Activated T-cell treated with anti-CD3 and anti-CD28 coated beads, Interleukin-2, amount 50 U/mL, for 24 hours (primary cell): ENCODE measurements around the gene CYB5B.

ENCODE experiments used
- DNase-seq: peaks from one replicate; pipeline ENCODE4 v3.0.0-alpha.2; 2020
- H3K27ac Mint-ChIP-seq: 2 replicates; pipeline ENCODE4 v1.8.0; 2020; ENCODE audit warnings: mild to moderate bottlenecking, mixed read lengths
- H3K27me3 Mint-ChIP-seq: 2 replicates; pipeline ENCODE4 v1.8.0; 2020; ENCODE audit warnings: mixed read lengths
- H3K36me3 Mint-ChIP-seq: 2 replicates; pipeline ENCODE4 v1.8.0; 2020; ENCODE audit warnings: low read depth, mixed read lengths
- H3K4me1 Mint-ChIP-seq: 2 replicates; pipeline ENCODE4 v1.8.0; 2020; ENCODE audit warnings: low read depth, mixed read lengths
- H3K4me3 Mint-ChIP-seq: 2 replicates; pipeline ENCODE4 v1.8.0; 2020; ENCODE audit warnings: mild to moderate bottlenecking, moderate library complexity, mixed read lengths
- H3K9me3 Mint-ChIP-seq: 2 replicates; pipeline ENCODE4 v1.8.0; 2020; ENCODE audit warnings: mixed read lengths

CYB5B gene

GRCh38 chr16:69478685-69479084 lies 54.3 kb downstream of the CYB5B start:
- peaks cover 10% of the 10 kb centered on the region for H3K4me1 Mint-ChIP-seq
- H3K9me3 Mint-ChIP-seq: no peaks in the 10 kb centered on the region
- H3K4me3 Mint-ChIP-seq: no peak overlapping the region
- H3K36me3 Mint-ChIP-seq: no peaks in the 10 kb centered on the region
- H3K27ac Mint-ChIP-seq: no peak overlapping the region
- H3K27me3 Mint-ChIP-seq: no peaks in the 10 kb centered on the region
- DNase-seq: no peak

DNA sequence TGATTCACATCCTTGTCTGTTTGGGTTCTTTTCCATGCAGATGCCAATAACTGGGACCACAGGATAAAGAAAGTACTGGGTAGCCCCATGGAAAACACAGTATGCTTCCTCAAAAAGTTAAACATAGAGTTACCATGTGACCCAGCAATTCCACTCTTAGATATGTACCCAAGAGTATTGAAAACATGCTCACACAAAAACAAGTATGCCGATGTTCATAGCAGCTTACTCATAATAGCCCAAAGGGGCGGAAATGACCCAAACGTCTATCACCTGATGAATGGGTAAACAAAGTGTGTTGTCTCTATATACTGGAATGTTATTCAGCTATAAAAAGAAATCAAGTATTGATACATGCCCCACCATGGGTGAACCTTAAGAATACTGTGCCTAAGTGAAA lies 55.4 kb downstream of the CYB5B start:
- no peaks in the 10 kb centered on the region for H3K36me3 Mint-ChIP-seq
- H3K4me1 Mint-ChIP-seq: peaks cover 10% of the 10 kb centered on the region
- H3K27ac Mint-ChIP-seq: no peak overlapping the region
- no peaks in the 10 kb centered on the region for H3K9me3 Mint-ChIP-seq
- no peak for DNase-seq
- no peaks in the 10 kb centered on the region for H3K27me3 Mint-ChIP-seq
- H3K4me3 Mint-ChIP-seq: no peak overlapping the region

DNA sequence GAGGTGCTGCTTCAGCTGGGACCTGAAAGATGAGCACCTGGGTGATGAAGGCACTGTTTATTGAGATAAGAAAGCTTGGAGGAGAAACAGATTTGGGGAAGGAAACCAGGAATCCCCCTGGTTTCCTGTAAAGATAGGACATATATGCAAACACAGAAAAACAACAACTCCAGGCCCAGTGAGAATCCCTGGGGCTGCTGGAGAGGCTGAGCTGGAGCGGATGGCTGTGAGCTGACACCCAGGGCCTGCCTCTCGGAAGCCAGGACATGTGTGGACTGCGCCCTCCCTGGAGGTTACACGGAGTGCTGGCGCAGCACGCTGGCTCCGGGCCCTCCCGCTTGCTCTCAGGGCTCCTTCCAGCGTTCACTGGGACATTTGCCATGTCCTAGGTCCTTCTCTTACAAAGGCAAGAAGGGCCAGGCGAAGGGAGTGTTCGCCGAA lies 57.5 kb downstream of the CYB5B start:
- no peak for DNase-seq
- H3K27me3 Mint-ChIP-seq: no peaks in the 10 kb centered on the region
- H3K9me3 Mint-ChIP-seq: no peaks in the 10 kb centered on the region
- H3K27ac Mint-ChIP-seq: no peak overlapping the region
- peaks cover 9% of the 10 kb centered on the region for H3K4me1 Mint-ChIP-seq
- H3K4me3 Mint-ChIP-seq: no peak overlapping the region
- no peaks in the 10 kb centered on the region for H3K36me3 Mint-ChIP-seq

DNA sequence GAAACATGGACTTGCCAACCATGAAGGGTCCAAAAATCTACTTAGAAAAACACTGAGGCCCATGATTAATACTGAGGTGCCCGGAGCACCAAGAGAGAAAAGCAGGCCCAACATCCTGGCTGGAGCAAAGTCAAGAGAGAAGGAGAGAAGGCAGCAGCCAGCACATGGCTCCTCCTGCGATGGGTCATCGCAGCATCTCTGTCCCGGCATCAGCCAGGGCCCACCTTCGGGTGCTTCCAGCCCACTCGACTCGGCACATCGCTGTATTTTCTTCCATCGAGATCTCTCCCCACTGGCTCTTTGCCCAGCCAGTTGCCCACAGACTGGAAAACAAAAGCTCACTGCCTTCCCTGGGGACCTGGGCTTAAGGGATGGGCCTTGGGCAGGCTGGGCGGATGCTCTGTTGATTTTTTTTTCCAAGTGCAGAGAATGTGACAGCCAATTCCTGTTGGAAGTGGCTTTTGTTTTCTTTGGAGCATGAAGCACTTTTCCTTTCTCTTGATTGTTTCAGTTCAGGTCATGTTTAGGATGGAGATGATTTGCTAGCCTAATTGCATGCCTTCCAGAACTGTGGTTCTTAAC lies 58.1 kb downstream of the CYB5B start:
- Mint-ChIP-seq H3K36me3 (no peaks in the 10 kb centered on the region), H3K9me3 (no peaks in the 10 kb centered on the region), H3K27ac (no peak overlapping the region), H3K4me1 (peaks cover 5% of the 10 kb centered on the region), H3K4me3 (no peak overlapping the region), H3K27me3 (no peaks in the 10 kb centered on the region)
- DNase-seq: no peak

DNA sequence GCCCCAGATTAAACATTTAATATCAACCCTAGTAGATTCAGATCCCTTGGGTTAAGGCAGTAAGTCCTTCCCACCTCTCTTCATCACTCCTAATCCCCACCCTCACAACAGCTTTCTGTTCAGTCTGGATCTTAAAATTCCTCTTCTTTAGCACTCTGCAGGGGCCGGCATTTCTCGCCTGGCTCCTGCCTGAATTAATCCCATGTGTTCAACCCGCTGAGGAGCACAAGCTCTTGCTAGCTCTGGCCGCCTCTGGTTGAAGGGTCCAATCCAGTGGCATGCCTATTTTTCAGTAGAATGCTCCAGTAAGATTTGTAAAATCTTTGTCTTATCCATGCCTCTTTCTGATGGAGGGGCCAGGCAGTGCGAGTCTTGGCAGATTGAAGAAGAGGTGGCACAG lies 59.2 kb downstream of the CYB5B start:
- Mint-ChIP-seq H3K36me3 (no peaks in the 10 kb centered on the region), H3K4me3 (no peak overlapping the region), H3K4me1 (peaks cover 3% of the 10 kb centered on the region), H3K27me3 (no peaks in the 10 kb centered on the region), H3K9me3 (no peaks in the 10 kb centered on the region), H3K27ac (no peak overlapping the region)
- no peak for DNase-seq

DNA sequence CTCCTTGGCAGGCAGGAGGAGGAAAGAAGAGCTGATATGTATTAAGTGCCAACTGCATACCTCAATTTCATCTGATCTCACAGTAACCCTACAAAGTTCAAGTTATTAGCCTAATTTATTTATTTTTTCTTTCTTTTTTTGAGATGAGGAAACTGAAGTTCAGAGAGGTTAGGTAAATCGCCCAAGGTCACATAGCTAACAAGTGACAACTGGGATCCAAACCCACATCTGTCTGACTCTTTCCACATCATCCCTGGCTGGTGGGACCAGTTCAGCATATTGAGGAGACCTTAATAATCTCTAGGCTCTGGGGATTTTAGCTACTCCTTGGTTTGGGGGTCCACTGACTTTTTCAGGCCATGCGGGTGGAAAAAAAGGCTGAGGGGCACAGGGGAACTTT lies 60.9 kb downstream of the CYB5B start:
- Mint-ChIP-seq H3K27me3 (no peaks in the 10 kb centered on the region), H3K9me3 (no peaks in the 10 kb centered on the region), H3K4me3 (no peak overlapping the region), H3K27ac (no peak overlapping the region), H3K36me3 (no peaks in the 10 kb centered on the region), H3K4me1 (peaks cover 1% of the 10 kb centered on the region)
- DNase-seq: no peak

DNA sequence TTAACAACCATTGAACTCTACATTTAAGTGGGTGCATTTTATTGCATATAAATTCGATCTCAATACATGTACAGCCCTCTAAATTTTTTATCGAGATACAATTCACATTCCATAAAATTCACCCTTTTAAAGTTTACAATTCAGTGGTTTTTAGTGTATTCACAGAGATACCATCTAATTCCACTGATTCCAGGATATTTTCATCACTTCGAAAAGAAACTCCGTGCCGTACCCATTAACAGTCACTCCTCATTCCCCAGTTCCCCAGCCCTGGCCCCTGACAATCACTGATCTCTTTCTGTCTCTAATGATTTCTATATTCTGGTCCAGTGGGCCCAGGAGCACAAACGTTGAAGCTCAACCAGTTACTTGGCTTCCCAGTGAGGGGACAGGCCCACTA lies 61.4 kb downstream of the CYB5B start:
- no peaks in the 10 kb centered on the region for H3K36me3 Mint-ChIP-seq
- no peak for DNase-seq
- no peaks in the 10 kb centered on the region for H3K27me3 Mint-ChIP-seq
- H3K4me1 Mint-ChIP-seq: no peaks in the 10 kb centered on the region
- no peaks in the 10 kb centered on the region for H3K9me3 Mint-ChIP-seq
- no peak overlapping the region for H3K4me3 Mint-ChIP-seq
- no peak overlapping the region for H3K27ac Mint-ChIP-seq

DNA sequence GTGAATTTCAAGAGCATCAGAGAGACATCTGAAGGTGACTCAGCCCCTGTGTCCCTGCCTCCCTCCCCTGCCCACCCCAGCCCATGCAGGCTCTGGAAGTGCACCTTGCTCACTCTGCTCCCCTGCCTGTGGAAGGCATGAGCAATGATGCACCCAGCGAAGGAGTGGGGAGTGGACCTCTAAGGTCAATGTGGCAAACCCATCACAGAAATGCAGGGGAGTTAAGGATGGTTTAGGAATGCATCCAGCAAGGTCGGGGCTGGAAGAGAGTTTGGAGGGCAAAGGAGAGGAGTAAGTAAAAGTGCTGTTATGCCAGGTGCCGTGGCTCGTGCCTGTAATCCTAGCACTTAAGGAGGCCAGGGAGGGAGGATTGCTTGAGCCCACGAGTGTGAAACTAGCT lies 61.9 kb downstream of the CYB5B start:
- Mint-ChIP-seq H3K36me3 (no peaks in the 10 kb centered on the region), H3K4me1 (no peaks in the 10 kb centered on the region), H3K27ac (no peak overlapping the region), H3K9me3 (no peaks in the 10 kb centered on the region), H3K27me3 (no peaks in the 10 kb centered on the region), H3K4me3 (no peak overlapping the region)
- no peak for DNase-seq

DNA sequence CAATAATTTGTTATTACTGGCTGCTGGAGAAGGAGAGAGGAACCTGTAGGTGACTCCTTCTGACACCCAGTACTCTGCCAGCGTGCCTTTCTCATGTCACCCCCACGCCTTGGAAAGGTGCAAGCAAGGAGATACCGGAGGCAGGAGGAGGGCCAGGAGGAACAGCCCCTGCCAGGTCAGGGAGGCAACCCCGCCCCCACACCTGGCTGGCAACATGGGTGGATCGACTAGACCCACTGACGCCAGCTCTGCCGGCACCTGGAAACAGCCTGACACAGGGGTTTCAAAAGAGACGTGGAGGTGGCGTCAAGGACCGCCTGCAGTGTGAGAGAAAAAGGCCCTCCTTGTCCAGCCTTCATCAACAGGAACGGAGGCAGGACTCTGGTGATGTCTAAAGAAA lies 62.3 kb downstream of the CYB5B start:
- Mint-ChIP-seq H3K4me1 (no peaks in the 10 kb centered on the region), H3K4me3 (no peak overlapping the region), H3K27ac (no peak overlapping the region), H3K27me3 (no peaks in the 10 kb centered on the region), H3K9me3 (no peaks in the 10 kb centered on the region), H3K36me3 (no peaks in the 10 kb centered on the region)
- no peak for DNase-seq

DNA sequence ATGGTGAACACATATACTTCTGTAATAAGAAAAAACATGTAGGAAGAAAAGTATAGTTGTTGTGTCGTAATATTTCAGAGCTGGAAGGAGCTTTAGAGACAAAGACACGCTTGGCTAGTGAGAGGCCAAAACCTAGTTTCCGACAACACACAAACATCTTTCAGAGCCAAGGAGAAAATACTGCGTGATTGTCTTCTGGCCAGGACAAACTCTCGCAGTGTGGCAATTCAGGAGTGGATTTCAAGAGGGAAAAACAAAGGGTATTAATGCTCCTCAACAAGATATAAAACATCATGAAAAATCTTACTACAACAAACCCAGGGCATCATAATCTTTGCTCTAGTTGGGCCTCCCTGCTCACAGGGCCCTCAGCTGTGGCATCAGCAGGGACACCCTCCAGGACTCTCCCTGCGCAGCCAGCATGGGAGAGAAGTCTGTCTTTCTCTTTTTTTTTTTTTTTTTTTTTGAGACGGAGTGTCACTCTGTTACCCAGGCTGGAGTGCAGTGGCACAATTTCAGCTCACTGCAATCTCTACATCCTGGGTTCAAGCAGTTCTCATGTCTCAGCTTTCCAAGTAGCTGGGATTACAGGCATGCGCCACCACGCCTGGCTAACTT lies 66.4 kb downstream of the CYB5B start:
- Mint-ChIP-seq H3K27ac (no peak overlapping the region), H3K4me1 (no peaks in the 10 kb centered on the region), H3K4me3 (no peak overlapping the region), H3K27me3 (no peaks in the 10 kb centered on the region), H3K36me3 (no peaks in the 10 kb centered on the region), H3K9me3 (no peaks in the 10 kb centered on the region)
- no peak for DNase-seq

DNA sequence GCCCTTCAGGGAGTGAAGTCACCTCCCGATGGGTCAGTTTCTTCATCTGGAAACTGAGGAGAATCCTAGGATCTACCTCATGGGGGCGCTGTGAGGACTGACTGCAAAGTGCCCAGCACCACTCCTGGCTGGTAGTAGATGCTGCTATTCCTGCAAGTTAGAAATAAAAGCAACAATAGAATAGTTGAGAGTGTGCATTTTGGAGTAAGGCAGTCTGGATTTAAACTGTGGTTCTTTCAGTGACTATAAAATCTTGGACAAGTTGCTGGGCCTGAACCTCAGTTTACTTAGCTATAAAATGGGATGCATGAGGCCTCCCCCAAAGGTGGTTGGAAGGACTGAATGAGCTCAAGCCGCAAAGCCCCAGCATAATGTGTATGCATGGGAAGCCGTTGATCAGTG lies 70.6 kb downstream of the CYB5B start:
- Mint-ChIP-seq H3K27ac (no peak overlapping the region), H3K27me3 (no peaks in the 10 kb centered on the region), H3K36me3 (no peaks in the 10 kb centered on the region), H3K9me3 (no peaks in the 10 kb centered on the region), H3K4me1 (no peaks in the 10 kb centered on the region), H3K4me3 (no peak overlapping the region)
- DNase-seq: peak; percentile 37

- Mint-ChIP-seq H3K4me1 (no peaks in the 10 kb centered on the region), H3K36me3 (no peaks in the 10 kb centered on the region), H3K4me3 (no peak overlapping the region), H3K27ac (no peak overlapping the region), H3K9me3 (no peaks in the 10 kb centered on the region), H3K27me3 (no peaks in the 10 kb centered on the region)
- no peak for DNase-seq
Measured at GRCh38 chr16:69495821-69496220, 71.4 kb downstream of the CYB5B start.

DNA sequence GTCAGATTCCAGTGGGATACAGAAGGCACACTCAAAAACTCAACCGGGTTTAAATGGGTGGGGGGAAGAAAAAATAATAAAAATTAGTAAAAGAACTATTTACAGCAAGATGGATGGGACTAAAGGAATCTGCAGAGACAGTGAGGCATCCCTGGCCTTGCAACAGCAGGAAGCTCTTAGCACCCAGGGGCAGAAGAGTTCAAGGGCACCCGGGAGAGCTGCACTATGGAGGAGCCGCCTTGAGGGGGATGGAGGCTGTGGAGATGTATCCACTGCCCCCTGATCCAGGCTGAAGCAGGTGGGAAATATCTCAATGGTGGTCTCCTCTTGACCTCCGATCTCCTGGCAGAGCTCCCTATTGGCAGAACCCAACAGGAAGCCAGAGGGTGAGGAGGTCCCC lies 72.0 kb downstream of the CYB5B start:
- no peaks in the 10 kb centered on the region for H3K36me3 Mint-ChIP-seq
- H3K27ac Mint-ChIP-seq: no peak overlapping the region
- H3K27me3 Mint-ChIP-seq: no peaks in the 10 kb centered on the region
- H3K4me3 Mint-ChIP-seq: no peak overlapping the region
- no peaks in the 10 kb centered on the region for H3K4me1 Mint-ChIP-seq
- DNase-seq: no peak
- H3K9me3 Mint-ChIP-seq: no peaks in the 10 kb centered on the region

- H3K27me3 Mint-ChIP-seq: no peaks in the 10 kb centered on the region
- H3K27ac Mint-ChIP-seq: no peak overlapping the region
- H3K36me3 Mint-ChIP-seq: no peaks in the 10 kb centered on the region
Measured at GRCh38 chr16:69496896-69497295, 72.5 kb downstream of the CYB5B start.

DNA sequence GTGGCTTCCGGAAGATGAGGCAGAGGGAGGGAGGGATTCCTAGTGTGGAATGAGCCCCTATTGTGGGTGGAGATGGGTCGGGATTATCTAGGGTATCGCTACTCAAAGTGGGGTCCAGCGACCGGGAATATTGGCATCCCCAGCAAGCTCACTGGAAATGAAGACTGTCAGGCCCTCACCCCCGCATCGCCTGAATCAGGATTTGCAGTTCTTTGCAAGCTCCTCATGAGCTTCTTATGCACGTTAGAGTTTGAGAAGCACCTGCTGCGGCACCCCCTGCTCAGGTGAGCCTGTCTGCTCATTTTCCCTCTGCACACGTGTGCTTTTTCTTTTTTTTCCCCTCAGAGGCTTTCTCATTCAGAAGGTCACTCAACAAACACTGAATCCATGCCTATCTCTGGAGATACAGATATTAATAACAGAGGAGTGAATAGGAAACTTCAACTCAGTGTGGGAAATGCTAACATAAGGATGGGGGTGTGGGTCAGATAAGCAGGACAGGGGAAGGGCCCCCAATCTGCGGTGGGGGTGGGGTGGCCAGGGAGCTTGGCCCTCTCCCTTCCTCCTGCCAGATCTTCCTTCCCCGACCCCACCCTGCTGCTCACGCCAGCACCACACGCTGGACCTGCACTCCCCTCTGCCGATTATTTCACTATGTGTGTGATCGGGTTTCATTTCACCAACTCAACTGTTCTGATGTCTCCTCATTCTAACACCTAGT lies 73.6 kb downstream of the CYB5B start:
- H3K4me1 Mint-ChIP-seq: peaks cover 6% of the 10 kb centered on the region
- no peak for DNase-seq
- no peaks in the 10 kb centered on the region for H3K9me3 Mint-ChIP-seq
- H3K4me3 Mint-ChIP-seq: no peak overlapping the region
- no peaks in the 10 kb centered on the region for H3K36me3 Mint-ChIP-seq
- H3K27me3 Mint-ChIP-seq: no peaks in the 10 kb centered on the region
- H3K27ac Mint-ChIP-seq: no peak overlapping the region

More at GRCh38 chr16:69496896-69497295, 72.5 kb downstream of the CYB5B start:
- Mint-ChIP-seq H3K9me3 (no peaks in the 10 kb centered on the region), H3K4me1 (peaks cover 2% of the 10 kb centered on the region), H3K4me3 (no peak overlapping the region)
- no peak for DNase-seq
